ENCODE data around the gene ANKRD13D.

DNA sequence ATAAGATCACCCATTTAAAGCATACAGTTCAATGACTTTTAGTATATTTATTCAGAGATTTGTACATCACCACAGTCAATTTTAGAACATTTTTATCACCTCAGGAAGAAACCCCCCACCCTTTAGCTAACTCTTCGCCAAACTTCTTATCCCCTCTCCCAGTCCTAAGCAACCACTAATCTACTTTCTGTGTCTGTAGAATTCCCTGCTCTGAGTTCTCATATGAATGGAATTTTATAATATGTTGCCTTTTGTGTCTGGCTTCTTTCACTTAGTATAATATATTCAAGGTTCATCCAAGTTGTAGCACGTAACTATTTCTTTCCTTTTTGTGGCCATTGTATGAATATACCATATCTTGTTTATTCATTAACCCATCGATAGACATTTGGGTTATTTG, 3.6 kb downstream of the ANKRD13D start:
- TF ChIP-seq CTCF (IDR thresholded peaks at IDR 0.05) (no peak), POLR2A (IDR thresholded peaks at IDR 0.05) (no peak)
